BE2C (cell line): ENCODE results near the gene MED26. TPM values are rescaled to one million over a fixed set of nuclear protein-coding genes. Genes with fewer than 3 reads are reported as not detected.
"Not testable (repeated sequence)": the region's sequence is repeated elsewhere in the genome, so short reads cannot be mapped to it uniquely, and the experiment has no call there.

Source experiments
- DNase-seq: peaks from one replicate; pipeline ENCODE4 v3.0.0-alpha.2; 2020
- H3K27me3 ChIP-seq: fragments of 250-450 bp; sonication (Bioruptor Pico); 2 replicates; pipeline ENCODE4 v1.5.1; 2020; ENCODE audit warnings: mild to moderate bottlenecking
- H3K36me3 ChIP-seq: fragments of 250-450 bp; sonication (Bioruptor Pico); 2 replicates; pipeline ENCODE4 v1.5.1; 2020; ENCODE audit warnings: mild to moderate bottlenecking
- H3K4me1 ChIP-seq: fragments of 250-450 bp; sonication (Bioruptor Pico); 2 replicates; pipeline ENCODE4 v1.5.1; 2020
- H3K4me3 ChIP-seq: 2 replicates; pipeline ENCODE4 v1.5.1; 2011; ENCODE audit warnings: low read depth, low read length
- H3K9me3 ChIP-seq: fragments of 250-450 bp; sonication (Bioruptor Pico); 2 replicates; pipeline ENCODE4 v1.5.1; 2020
- polyA plus RNA-seq: library from polyadenylated mRNA; unstranded; fragments of >200 nt; gene quantifications from one replicate; pipeline ENCODE4 v1.2.1, GENCODE V29; 2012; ENCODE audit warnings: low read depth, missing spikeins; ENCODE audit not compliant: insufficient read length, insufficient read depth
- TF ChIP-seq, protein P1 (sequence below): IDR thresholded peaks from 2 replicates; pipeline ENCODE4 v1.5.1; 2012; ENCODE audit warnings: mild to moderate bottlenecking, low read depth, low read length

Gene MED26, protein sequence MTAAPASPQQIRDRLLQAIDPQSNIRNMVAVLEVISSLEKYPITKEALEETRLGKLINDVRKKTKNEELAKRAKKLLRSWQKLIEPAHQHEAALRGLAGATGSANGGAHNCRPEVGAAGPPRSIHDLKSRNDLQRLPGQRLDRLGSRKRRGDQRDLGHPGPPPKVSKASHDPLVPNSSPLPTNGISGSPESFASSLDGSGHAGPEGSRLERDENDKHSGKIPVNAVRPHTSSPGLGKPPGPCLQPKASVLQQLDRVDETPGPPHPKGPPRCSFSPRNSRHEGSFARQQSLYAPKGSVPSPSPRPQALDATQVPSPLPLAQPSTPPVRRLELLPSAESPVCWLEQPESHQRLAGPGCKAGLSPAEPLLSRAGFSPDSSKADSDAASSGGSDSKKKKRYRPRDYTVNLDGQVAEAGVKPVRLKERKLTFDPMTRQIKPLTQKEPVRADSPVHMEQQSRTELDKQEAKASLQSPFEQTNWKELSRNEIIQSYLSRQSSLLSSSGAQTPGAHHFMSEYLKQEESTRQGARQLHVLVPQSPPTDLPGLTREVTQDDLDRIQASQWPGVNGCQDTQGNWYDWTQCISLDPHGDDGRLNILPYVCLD
- 41.8 TPM for polyA plus RNA-seq

DNA sequence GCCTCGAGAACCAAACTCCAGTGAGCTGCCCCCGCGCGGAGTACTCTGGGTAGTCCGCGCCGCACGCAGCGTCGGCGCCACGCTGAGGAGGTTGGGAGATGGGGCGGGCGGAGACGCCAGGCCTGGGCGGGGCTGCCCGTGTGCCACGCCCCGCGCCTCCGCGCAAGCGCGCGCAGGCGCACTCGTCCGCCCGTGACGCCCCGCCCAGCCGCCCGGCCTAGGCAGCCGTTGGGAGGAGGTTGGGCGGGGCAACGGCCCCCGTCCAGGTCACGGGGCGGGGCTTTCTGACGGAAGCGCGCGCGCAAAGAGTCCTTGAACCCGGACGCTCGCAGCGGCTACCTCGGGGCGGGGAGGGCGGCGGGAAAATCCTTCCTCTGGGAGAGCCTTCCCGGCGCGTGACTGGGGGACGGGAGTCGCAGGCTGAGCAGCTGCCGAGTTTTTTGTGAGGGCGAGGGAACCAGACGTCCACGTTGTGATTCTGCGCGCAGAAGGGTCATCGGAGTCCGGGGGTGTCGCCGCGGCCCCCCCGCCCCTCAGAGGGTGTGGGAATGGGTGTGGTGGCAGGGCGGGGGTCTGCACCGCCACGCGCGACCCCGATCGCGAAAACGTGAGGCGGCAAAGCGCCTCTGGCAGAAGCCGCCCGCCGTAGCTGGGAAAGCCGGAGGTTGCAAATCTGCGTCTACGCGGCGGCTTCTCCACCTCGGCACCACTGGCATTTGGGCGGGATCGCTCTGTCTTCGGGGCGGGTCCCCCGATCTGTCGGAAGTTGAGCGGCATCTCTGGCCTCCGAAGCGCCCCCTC lies at the start of gene MED26:
TSS of gene MED26 (minus strand) at position 22 of the 801 bp plus-strand sequence. CDS start 261 bp downstream, outside the sequence.
- TF ChIP-seq, protein P1, sequence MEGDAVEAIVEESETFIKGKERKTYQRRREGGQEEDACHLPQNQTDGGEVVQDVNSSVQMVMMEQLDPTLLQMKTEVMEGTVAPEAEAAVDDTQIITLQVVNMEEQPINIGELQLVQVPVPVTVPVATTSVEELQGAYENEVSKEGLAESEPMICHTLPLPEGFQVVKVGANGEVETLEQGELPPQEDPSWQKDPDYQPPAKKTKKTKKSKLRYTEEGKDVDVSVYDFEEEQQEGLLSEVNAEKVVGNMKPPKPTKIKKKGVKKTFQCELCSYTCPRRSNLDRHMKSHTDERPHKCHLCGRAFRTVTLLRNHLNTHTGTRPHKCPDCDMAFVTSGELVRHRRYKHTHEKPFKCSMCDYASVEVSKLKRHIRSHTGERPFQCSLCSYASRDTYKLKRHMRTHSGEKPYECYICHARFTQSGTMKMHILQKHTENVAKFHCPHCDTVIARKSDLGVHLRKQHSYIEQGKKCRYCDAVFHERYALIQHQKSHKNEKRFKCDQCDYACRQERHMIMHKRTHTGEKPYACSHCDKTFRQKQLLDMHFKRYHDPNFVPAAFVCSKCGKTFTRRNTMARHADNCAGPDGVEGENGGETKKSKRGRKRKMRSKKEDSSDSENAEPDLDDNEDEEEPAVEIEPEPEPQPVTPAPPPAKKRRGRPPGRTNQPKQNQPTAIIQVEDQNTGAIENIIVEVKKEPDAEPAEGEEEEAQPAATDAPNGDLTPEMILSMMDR: no peak
- Histone ChIP-seq H3K27me3 (no peaks in the 10 kb centered on the region), H3K9me3 (no peaks in the 10 kb centered on the region), H3K4me1 (no peaks in the 10 kb centered on the region; the same call in 1 of the 2 replicates), H3K4me3 (peak within 1 kb of the TSS; percentile 96), H3K36me3 (peaks cover 19% of the 10 kb centered on the region)
- peak; percentile 98 for DNase-seq

DNA sequence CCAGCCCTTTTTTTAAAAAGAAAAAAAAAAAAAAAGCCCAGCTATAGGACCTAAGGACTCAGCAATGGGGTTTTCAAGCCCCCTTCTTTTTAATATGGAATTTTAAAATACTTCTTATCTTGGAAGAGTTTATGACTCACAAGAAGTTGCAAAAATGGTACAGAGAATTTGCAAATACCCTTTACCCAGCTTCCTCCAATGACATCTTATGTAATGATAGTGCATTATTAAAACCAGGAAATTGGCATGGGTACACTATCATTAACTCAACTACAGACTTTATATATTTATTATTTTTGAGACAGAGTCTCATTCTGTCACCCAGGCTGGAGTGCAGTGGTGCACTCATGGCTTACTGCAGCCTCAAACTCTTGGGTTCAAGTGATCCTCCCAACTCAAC lies 49.1 kb upstream of the MED26 start:
- no peak for DNase-seq
- Histone ChIP-seq H3K36me3 (peaks cover 21% of the 10 kb centered on the region), H3K9me3 (peaks cover 3% of the 10 kb centered on the region; the same call in 1 of the 2 replicates), H3K27me3 (no peaks in the 10 kb centered on the region), H3K4me3 (no peak overlapping the region), H3K4me1 (no peaks in the 10 kb centered on the region)
- TF ChIP-seq, protein P1: no peak

DNA sequence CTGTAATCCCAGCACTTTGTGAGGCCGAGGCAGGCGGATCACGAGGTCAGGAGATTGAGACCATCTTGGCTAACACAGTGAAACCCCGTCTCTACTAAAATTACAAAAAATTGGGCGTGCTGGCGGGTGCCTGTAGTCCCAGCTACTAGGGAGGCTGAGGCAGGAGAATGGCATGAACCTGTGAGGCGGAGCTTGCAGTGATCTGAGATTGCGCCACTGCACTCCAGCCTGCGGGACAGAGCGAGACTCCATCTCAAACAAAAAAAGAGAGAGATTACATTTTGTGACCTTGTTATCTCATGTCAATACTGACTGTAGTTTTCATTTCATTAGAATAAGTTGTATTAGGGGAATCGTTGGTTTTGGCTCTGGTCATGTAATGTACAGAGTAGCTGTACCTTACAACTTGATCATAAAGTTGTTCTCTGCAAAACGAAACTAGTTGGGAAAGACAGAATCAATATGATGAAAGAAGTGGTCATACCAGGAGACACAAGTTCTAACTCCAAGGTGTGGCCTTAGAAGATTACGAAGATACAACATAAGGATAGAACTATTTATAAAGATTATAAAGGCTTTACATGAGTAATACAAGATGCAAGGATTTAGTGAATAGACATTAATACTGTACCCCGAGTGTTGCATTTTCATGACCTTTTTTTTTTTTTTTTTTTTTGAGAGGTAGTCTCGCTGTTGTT lies 48.2 kb upstream of the MED26 start:
- DNase-seq: no peak
- Histone ChIP-seq H3K4me1 (no peaks in the 10 kb centered on the region), H3K27me3 (no peaks in the 10 kb centered on the region), H3K4me3 (no peak overlapping the region), H3K9me3 (peaks cover 3% of the 10 kb centered on the region; the same call in 1 of the 2 replicates), H3K36me3 (peaks cover 13% of the 10 kb centered on the region)
- TF ChIP-seq, protein P1: no peak

DNA sequence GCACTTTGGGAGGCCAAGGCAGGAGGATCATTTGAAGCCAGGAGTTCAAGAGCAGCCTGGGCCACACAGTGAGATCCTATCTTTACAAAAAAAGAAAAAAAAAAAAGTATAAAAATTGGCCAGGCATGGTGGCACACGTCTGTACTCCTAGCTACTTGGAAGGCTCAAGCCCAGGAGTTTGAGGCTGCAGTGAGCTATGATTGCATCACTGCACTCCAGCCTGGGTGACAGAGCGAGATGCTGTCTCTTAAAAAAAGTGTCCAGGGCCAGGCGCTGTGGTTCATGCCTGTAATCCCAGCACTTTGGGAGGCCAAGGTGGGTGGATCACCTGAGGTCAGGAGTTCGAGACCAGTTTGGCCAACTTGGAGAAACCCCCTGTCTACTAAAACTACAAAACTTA lies 45.8 kb upstream of the MED26 start:
- H3K27me3 ChIP-seq: not testable (repeated sequence)

DNA sequence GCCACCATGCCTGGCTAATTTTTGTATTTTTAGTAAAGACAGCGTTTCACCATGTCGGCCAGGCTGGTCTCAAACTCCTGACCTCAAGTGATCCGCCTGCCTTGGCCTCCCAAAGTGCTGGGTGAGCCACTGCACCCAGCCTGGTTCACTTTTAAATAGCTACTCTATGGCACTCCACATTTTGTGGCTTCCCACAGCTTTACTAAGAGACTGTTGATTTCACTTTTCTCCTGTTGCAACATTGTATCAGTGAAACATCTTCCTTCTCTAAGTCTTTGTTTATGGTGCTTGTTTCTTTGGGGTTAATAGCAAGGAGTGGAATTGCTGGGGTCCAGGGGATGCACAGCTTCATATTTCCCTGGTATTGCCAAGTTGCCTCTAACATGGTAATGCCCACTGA lies 45.2 kb upstream of the MED26 start:
- no peaks in the 10 kb centered on the region for H3K36me3 ChIP-seq
- H3K4me3 ChIP-seq: no peak overlapping the region
- H3K9me3 ChIP-seq: no peaks in the 10 kb centered on the region
- no peaks in the 10 kb centered on the region for H3K4me1 ChIP-seq
- DNase-seq: no peak
- H3K27me3 ChIP-seq: no peaks in the 10 kb centered on the region
- TF ChIP-seq, protein P1: no peak

More for the DNA sequence above, 45.8 kb upstream of the MED26 start:
- H3K9me3 ChIP-seq, H3K36me3 ChIP-seq, DNase-seq, H3K4me3 ChIP-seq, H3K4me1 ChIP-seq: not testable (repeated sequence)
